Mesenchymal stem cell (in vitro differentiated cells and primary cell): Measurements from ENCODE around the gene MEF2A.
"Not testable (repeated sequence)": the region's sequence is repeated elsewhere in the genome, so short reads cannot be mapped to it uniquely, and the experiment has no call there.

Experiments
- DNase-seq: peaks from one replicate; pipeline ENCODE4 v3.0.0-alpha.2; 2013
- H2AFZ ChIP-seq: one replicate; pipeline ENCODE4 v1.6.1; 2013; ENCODE audit warnings: low read depth, mild to moderate bottlenecking, control low read depth, inconsistent platforms, low read length, moderate library complexity
- H2AK5ac ChIP-seq: 2 replicates; pipeline ENCODE4 v1.6.1; 2013; ENCODE audit warnings: low read length, moderate library complexity, mild to moderate bottlenecking, inconsistent platforms; ENCODE audit not compliant: severe bottlenecking
- H2BK120ac ChIP-seq: one replicate; pipeline ENCODE4 v1.6.1; 2013; ENCODE audit warnings: low read depth, mild to moderate bottlenecking, inconsistent platforms, low read length, moderate library complexity
- H2BK12ac ChIP-seq, 2 experiments: one replicate each; pipeline ENCODE4 v1.6.1; 2013; ENCODE audit warnings: inconsistent platforms in 2 of 2, low read length in 2 of 2, mild to moderate bottlenecking in 2 of 2, moderate library complexity in 2 of 2, control low read depth in 1 of 2
- H2BK15ac ChIP-seq: one replicate; pipeline ENCODE4 v1.6.1; 2013; ENCODE audit warnings: mild to moderate bottlenecking, low read depth, inconsistent platforms; ENCODE audit not compliant: poor library complexity, severe bottlenecking
- H2BK5ac ChIP-seq: 2 replicates; pipeline ENCODE4 v1.6.1; 2013; ENCODE audit warnings: low read depth, mild to moderate bottlenecking, low read length, control low read depth, inconsistent platforms; ENCODE audit not compliant: poor library complexity, severe bottlenecking
- H3K14ac ChIP-seq, 2 experiments: one replicate each; pipeline ENCODE4 v1.6.1; 2013; ENCODE audit warnings: inconsistent platforms in 2 of 2, low read length in 2 of 2, control low read depth in 1 of 2, mild to moderate bottlenecking in 1 of 2, moderate library complexity in 1 of 2
- H3K18ac ChIP-seq, 2 experiments: one replicate each; pipeline ENCODE4 v1.6.1; 2013; ENCODE audit warnings: inconsistent platforms in 2 of 2, low read length in 2 of 2, control low read depth in 1 of 2, low read depth in 1 of 2, mild to moderate bottlenecking in 1 of 2
- H3K23ac ChIP-seq, 2 experiments: one replicate each; pipeline ENCODE4 v1.6.1; 2013; ENCODE audit warnings: inconsistent platforms in 2 of 2, low read length in 2 of 2, mild to moderate bottlenecking in 2 of 2, moderate library complexity in 2 of 2, control low read depth in 1 of 2
- H3K27ac ChIP-seq: 2 replicates; pipeline ENCODE4 v1.5.1; 2013; ENCODE audit warnings: mild to moderate bottlenecking, moderate library complexity, low read length, control low read depth, inconsistent platforms; ENCODE audit not compliant: poor library complexity, severe bottlenecking
- H3K27me3 ChIP-seq, 2 experiments: 2 replicates each; pipeline versions ENCODE4 v1.6.1 to v1.7.0; 2013; ENCODE audit warnings: low read length in 2 of 2, mild to moderate bottlenecking in 2 of 2, moderate library complexity in 2 of 2, control low read depth in 1 of 2, inconsistent platforms in 1 of 2; ENCODE audit not compliant: control insufficient read depth in 1 of 2, insufficient read depth in 1 of 2
- H3K36me3 ChIP-seq, 2 experiments: 2 replicates each; pipeline versions ENCODE4 v1.6.1 to v1.7.0; 2013; ENCODE audit warnings: low read length in 2 of 2, control low read depth in 1 of 2, inconsistent platforms in 1 of 2, low read depth in 1 of 2, mild to moderate bottlenecking in 1 of 2; ENCODE audit not compliant: insufficient read depth in 2 of 2, control insufficient read depth in 1 of 2
- H3K4ac ChIP-seq, 2 experiments: one replicate each; pipeline ENCODE4 v1.6.1; 2013; ENCODE audit warnings: inconsistent platforms in 2 of 2, low read length in 2 of 2, mild to moderate bottlenecking in 2 of 2, moderate library complexity in 2 of 2, control low read depth in 1 of 2, low read depth in 1 of 2
- H3K4me1 ChIP-seq: 2 replicates; pipeline ENCODE4 v1.6.1; 2013; ENCODE audit warnings: low read depth, low read length, control low read depth; ENCODE audit not compliant: control insufficient read depth, insufficient read depth
- H3K4me2 ChIP-seq: 2 replicates; pipeline ENCODE4 v1.6.1; 2013; ENCODE audit warnings: low read length, mild to moderate bottlenecking, inconsistent platforms; ENCODE audit not compliant: poor library complexity, severe bottlenecking
- H3K4me3 ChIP-seq, 2 experiments: 2 replicates each; pipeline versions ENCODE4 v1.5.1 to v1.7.0; 2013; ENCODE audit warnings: low read length in 2 of 2, mild to moderate bottlenecking in 2 of 2, control low read depth in 1 of 2, low read depth in 1 of 2; ENCODE audit not compliant: insufficient read depth in 1 of 2
- H3K79me1 ChIP-seq: replicated peaks from 2 replicates; pipeline ENCODE4 v1.6.1; 2013; ENCODE audit warnings: mild to moderate bottlenecking, control low read depth, low read length, inconsistent platforms; ENCODE audit not compliant: poor library complexity, severe bottlenecking
- H3K9ac ChIP-seq: 2 replicates; pipeline ENCODE4 v1.7.0; 2013; ENCODE audit warnings: mild to moderate bottlenecking, low read length, moderate library complexity
- H3K9me3 ChIP-seq: 2 replicates; pipeline ENCODE4 v1.7.0; 2013; ENCODE audit warnings: mild to moderate bottlenecking, low read length; ENCODE audit not compliant: control insufficient read depth
- H4K8ac ChIP-seq: one replicate; pipeline ENCODE4 v1.6.1; 2013; ENCODE audit warnings: inconsistent platforms, mild to moderate bottlenecking, low read length, moderate library complexity
- H4K91ac ChIP-seq: one replicate; pipeline ENCODE4 v1.6.1; 2013; ENCODE audit warnings: mild to moderate bottlenecking, low read length, inconsistent platforms
- WGBS: methylation state at CpG from one replicate; pipeline ENCODE4 v1.1.7; 2013; ENCODE audit warnings: mixed read lengths; 5-methylcytosine and 5-hydroxymethylcytosine counted together

Gene MEF2A

GRCh38 chr15:99657996-99658395, 92.2 kb downstream of the MEF2A start:
- no peak overlapping the region for H2AFZ ChIP-seq
- H3K27me3 ChIP-seq = no peaks in the 10 kb centered on the region
- H4K91ac ChIP-seq = no peak overlapping the region
- H3K36me3 ChIP-seq = peaks cover 0 to 27% of the 10 kb centered on the region in 2 experiments
- no peak overlapping the region for H3K4ac ChIP-seq
- peaks cover 8% of the 10 kb centered on the region for H3K79me1 ChIP-seq
- H3K23ac ChIP-seq = no peak overlapping the region
- H3K14ac ChIP-seq = no peak overlapping the region
- no peak overlapping the region for H3K27ac ChIP-seq
- no peak overlapping the region for H3K9ac ChIP-seq
- no peak for DNase-seq
- no peak overlapping the region for H4K8ac ChIP-seq
- no peak overlapping the region for H3K4me3 ChIP-seq
- H2BK5ac ChIP-seq = no peak overlapping the region
- no peaks in the 10 kb centered on the region for H3K4me1 ChIP-seq
- no peak overlapping the region for H3K18ac ChIP-seq
- H2BK12ac ChIP-seq = no peak overlapping the region
- no peak overlapping the region for H3K4me2 ChIP-seq
- H3K9me3 ChIP-seq = no peaks in the 10 kb centered on the region
- no peak overlapping the region for H2AK5ac ChIP-seq
- no peak overlapping the region for H2BK15ac ChIP-seq
- no peak overlapping the region for H2BK120ac ChIP-seq
- WGBS = 100% methylated on average over 2 of the region's 2 CpGs

- 100% methylated on average over 1 of the region's 2 CpGs for WGBS
- DNase-seq = no peak
- Histone ChIP-seq H3K14ac (no peak overlapping the region), H3K79me1 (peaks cover 6% of the 10 kb centered on the region), H2AK5ac (no peak overlapping the region), H3K4me1 (no peaks in the 10 kb centered on the region), H3K4me3 (no peak overlapping the region), H3K36me3 (peaks cover 0 to 39% of the 10 kb centered on the region in 2 experiments), H4K8ac (no peak overlapping the region), H3K9me3 (no peaks in the 10 kb centered on the region), H2BK12ac (no peak overlapping the region), H2BK120ac (no peak overlapping the region), H4K91ac (no peak overlapping the region), H3K4me2 (no peak overlapping the region), H3K18ac (no peak overlapping the region), H2BK5ac (no peak overlapping the region), H3K27me3 (no peaks in the 10 kb centered on the region), H2BK15ac (no peak overlapping the region), H3K9ac (no peak overlapping the region), H2AFZ (no peak overlapping the region), H3K23ac (no peak overlapping the region), H3K27ac (no peak overlapping the region), H3K4ac (no peak overlapping the region)
Observed at GRCh38 chr15:99662903-99663302, 97.1 kb downstream of the MEF2A start.

GRCh38 chr15:99666073-99666472, 100.3 kb downstream of the MEF2A start:
- H3K36me3 ChIP-seq = peaks cover 0 to 20% of the 10 kb centered on the region in 2 experiments
- H3K14ac ChIP-seq, H3K23ac ChIP-seq, H3K27ac ChIP-seq, H2BK5ac ChIP-seq, H2AFZ ChIP-seq, H2BK12ac ChIP-seq, H3K4ac ChIP-seq, H3K79me1 ChIP-seq, H3K4me2 ChIP-seq, H2AK5ac ChIP-seq, H3K4me3 ChIP-seq, H3K18ac ChIP-seq, H4K91ac ChIP-seq, H3K9me3 ChIP-seq, H2BK120ac ChIP-seq, H3K27me3 ChIP-seq, DNase-seq, H2BK15ac ChIP-seq, H3K9ac ChIP-seq, H4K8ac ChIP-seq, H3K4me1 ChIP-seq: not testable (repeated sequence)
- 100% methylated on average over 6 of the region's 6 CpGs for WGBS

- H3K27me3 ChIP-seq = no peaks in the 10 kb centered on the region
- H3K4me2 ChIP-seq = no peak overlapping the region
- H3K9me3 ChIP-seq = no peaks in the 10 kb centered on the region
- no peak overlapping the region for H3K18ac ChIP-seq
- H3K14ac ChIP-seq = no peak overlapping the region
- H3K4me3 ChIP-seq = no peak overlapping the region
- DNase-seq = no peak
- H3K36me3 ChIP-seq = peaks cover 0 to 41% of the 10 kb centered on the region in 2 experiments
- no peak overlapping the region for H2BK120ac ChIP-seq
- H3K9ac ChIP-seq = no peak overlapping the region
- H2BK5ac ChIP-seq = no peak overlapping the region
- no peak overlapping the region for H2BK15ac ChIP-seq
- H3K79me1 ChIP-seq = peaks cover 2% of the 10 kb centered on the region
- H2AFZ ChIP-seq = no peak overlapping the region
- H3K27ac ChIP-seq = no peak overlapping the region
- H4K8ac ChIP-seq = no peak overlapping the region
- H3K23ac ChIP-seq = no peak overlapping the region
- no peak overlapping the region for H3K4ac ChIP-seq
- no peak overlapping the region for H4K91ac ChIP-seq
- WGBS = 73% methylated on average over 2 of the region's 2 CpGs
- no peak overlapping the region for H2BK12ac ChIP-seq
- H2AK5ac ChIP-seq = no peak overlapping the region
- H3K4me1 ChIP-seq = no peaks in the 10 kb centered on the region
Observed at GRCh38 chr15:99668533-99669182, 102.9 kb downstream of the MEF2A start.
